HUDEP-2 (cell line): ENCODE results near the gene EPHB1.
"Not testable (repeated sequence)": the region's sequence is repeated elsewhere in the genome, so short reads cannot be mapped to it uniquely, and the experiment has no call there.

ENCODE experiments used
- DNase-seq, 76 experiments: peaks; one replicate each; lab custom pipeline; 2025; ENCODE audit not compliant: unreplicated experiment in 76 of 76; lab: John Stamatoyannopoulos, UW

Gene EPHB1

GRCh38 chr3:135034291-135034768, 239.3 kb downstream of the EPHB1 start:
- DNase-seq: no peak

GRCh38 chr3:135034891-135035440, 239.9 kb downstream of the EPHB1 start:
- no peak for DNase-seq

GRCh38 chr3:135038186-135038585, 243.1 kb downstream of the EPHB1 start:
- DNase-seq: no peak

GRCh38 chr3:135039536-135039935, 244.5 kb downstream of the EPHB1 start:
- not testable (repeated sequence) for DNase-seq

GRCh38 chr3:135040321-135041240, 245.5 kb downstream of the EPHB1 start:
- no peak for DNase-seq

GRCh38 chr3:135041601-135042000, 246.5 kb downstream of the EPHB1 start:
- DNase-seq: no peak

GRCh38 chr3:135047061-135047460, 252.0 kb downstream of the EPHB1 start:
- DNase-seq: no peak

- no peak for DNase-seq
Observed at GRCh38 chr3:135050536-135050935, 255.5 kb downstream of the EPHB1 start.

- DNase-seq: no peak
Observed at GRCh38 chr3:135051409-135051973, 256.4 kb downstream of the EPHB1 start.

- no peak for DNase-seq
Observed at GRCh38 chr3:135055449-135055848, 260.4 kb downstream of the EPHB1 start.

- DNase-seq: no peak
Observed at GRCh38 chr3:135056084-135056730, 261.1 kb downstream of the EPHB1 start.

- no peak for DNase-seq
Observed at GRCh38 chr3:135056733-135057310, 261.8 kb downstream of the EPHB1 start.

GRCh38 chr3:135057996-135058395, 262.9 kb downstream of the EPHB1 start:
- DNase-seq: no peak

GRCh38 chr3:135059580-135059979, 264.5 kb downstream of the EPHB1 start:
- no peak for DNase-seq

GRCh38 chr3:135066844-135067727, 272.0 kb downstream of the EPHB1 start:
- DNase-seq: not testable (repeated sequence)

- DNase-seq: no peak
Observed at GRCh38 chr3:135068011-135068410, 273.0 kb downstream of the EPHB1 start.

- no peak for DNase-seq
Observed at GRCh38 chr3:135069406-135069805, 274.3 kb downstream of the EPHB1 start.

- no peak for DNase-seq
Observed at GRCh38 chr3:135071483-135071882, 276.4 kb downstream of the EPHB1 start.

- no peak for DNase-seq
Observed at GRCh38 chr3:135072431-135072830, 277.4 kb downstream of the EPHB1 start.

- no peak for DNase-seq
Observed at GRCh38 chr3:135075157-135075556, 280.1 kb downstream of the EPHB1 start.
